Ectodermal cell (in vitro differentiated cells): ENCODE data around the gene IAH1.

Source experiments
- H3K27ac ChIP-seq: 2 replicates; pipeline ENCODE4 v1.7.0; 2013; ENCODE audit warnings: mild to moderate bottlenecking, low read depth, low read length; ENCODE audit not compliant: insufficient read depth, poor library complexity, severe bottlenecking
- H3K27me3 ChIP-seq: 2 replicates; pipeline ENCODE4 v1.7.0; 2013; ENCODE audit warnings: mild to moderate bottlenecking, low read length; ENCODE audit not compliant: insufficient read depth, control insufficient read depth, poor library complexity, severe bottlenecking
- H3K36me3 ChIP-seq: one replicate; pipeline ENCODE4 v1.7.0; 2013; ENCODE audit warnings: low read length; ENCODE audit not compliant: control insufficient read depth, insufficient read depth
- H3K4me1 ChIP-seq: one replicate; pipeline ENCODE4 v1.7.0; 2013; ENCODE audit warnings: low read length; ENCODE audit not compliant: control insufficient read depth, insufficient read depth
- H3K4me3 ChIP-seq: 2 replicates; pipeline ENCODE4 v1.7.0; 2013; ENCODE audit warnings: low read depth, low read length, control low read depth; ENCODE audit not compliant: insufficient read depth
- H3K9me3 ChIP-seq: 2 replicates; pipeline ENCODE4 v1.7.0; 2013; ENCODE audit warnings: mild to moderate bottlenecking, low read length, moderate library complexity; ENCODE audit not compliant: control insufficient read depth
- WGBS, 2 experiments: methylation state at CpG; one replicate each; pipeline ENCODE4 v1.1.7; 2013; ENCODE audit warnings: missing lambda C conversion rate in 2 of 2; 5-methylcytosine and 5-hydroxymethylcytosine counted together

Gene IAH1

DNA sequence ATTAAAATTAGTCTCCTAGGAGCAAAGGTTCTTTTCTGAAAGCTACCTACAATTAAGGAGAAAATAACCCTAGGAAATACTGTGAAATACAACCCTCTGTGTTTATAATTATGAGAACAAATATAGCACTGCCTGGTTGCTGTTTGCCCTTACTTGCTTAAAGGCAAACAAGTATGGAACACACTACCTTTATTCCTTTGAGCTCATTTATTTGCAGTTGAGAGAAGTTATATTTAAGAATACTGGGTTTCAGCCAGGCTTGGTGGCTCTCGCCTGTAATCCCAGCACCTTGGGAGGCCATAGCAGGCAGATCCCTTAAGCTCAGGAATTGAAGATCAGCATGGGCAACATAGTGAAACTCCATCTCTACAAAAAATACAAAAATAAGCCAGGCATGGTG lies 23.1 kb upstream of the IAH1 start:
- no peaks in the 10 kb centered on the region for H3K4me1 ChIP-seq
- H3K27me3 ChIP-seq: no peaks in the 10 kb centered on the region
- H3K27ac ChIP-seq: no peak overlapping the region
- no peak overlapping the region for H3K4me3 ChIP-seq
- 91 to 100% methylated on average over 1 of the region's 1 CpG for WGBS, 2 experiments
- H3K36me3 ChIP-seq: peaks cover 44% of the 10 kb centered on the region
- H3K9me3 ChIP-seq: no peaks in the 10 kb centered on the region

DNA sequence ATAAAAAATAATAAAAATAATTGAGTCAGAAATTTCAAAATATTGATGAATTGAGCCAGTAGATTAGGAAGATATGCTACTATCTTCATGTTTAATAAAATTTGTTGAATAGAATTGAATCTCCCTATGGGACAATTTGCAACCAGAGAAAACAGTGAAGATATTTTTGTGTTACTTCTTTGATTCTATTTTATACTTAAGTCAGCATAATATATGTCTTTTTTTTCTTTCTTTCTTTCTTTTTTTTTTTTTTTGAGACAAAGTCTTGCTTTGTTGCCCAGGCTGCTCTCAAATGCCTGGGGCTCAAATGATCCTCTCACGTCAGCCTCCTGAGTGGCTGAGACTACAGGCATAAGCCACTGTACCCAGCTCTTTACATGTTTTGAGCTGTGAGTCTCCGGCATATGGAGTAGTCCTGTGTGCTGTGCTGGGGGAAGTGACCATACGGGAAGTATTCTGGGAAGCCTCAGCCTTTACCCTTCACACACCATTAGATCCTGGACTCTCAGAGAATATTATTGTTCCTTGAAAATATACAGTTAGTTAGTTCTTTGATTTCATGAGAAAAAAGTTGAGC lies 13.8 kb upstream of the IAH1 start:
- WGBS, 2 experiments: 95 to 97% methylated on average over 3 of the region's 3 CpGs
- Histone ChIP-seq H3K27ac (no peak overlapping the region), H3K4me3 (no peak overlapping the region), H3K9me3 (no peaks in the 10 kb centered on the region), H3K36me3 (peaks cover 9% of the 10 kb centered on the region), H3K27me3 (no peaks in the 10 kb centered on the region), H3K4me1 (no peaks in the 10 kb centered on the region)

DNA sequence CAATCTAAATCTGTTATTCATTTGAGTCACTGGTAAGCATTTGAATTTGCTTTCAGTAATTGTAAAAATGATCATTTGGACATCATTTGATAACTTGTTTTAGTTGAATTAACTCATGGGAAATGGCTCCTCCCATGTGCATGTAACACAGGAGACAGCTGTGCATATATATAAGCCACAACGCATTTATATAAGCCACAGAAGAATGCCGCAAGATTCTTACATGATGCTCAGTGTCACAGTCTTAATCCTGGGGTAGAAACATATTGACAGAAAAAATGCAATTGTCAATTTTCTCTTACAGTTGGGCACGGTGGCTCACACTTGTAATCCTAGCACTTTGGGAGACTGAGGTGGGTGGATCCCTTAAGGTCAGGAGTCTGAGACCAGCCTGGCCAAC lies 13.3 kb upstream of the IAH1 start:
- no peak overlapping the region for H3K4me3 ChIP-seq
- H3K9me3 ChIP-seq: no peaks in the 10 kb centered on the region
- H3K36me3 ChIP-seq: peaks cover 10% of the 10 kb centered on the region
- WGBS, 2 experiments: 92 to 94% methylated on average over 3 of the region's 3 CpGs
- H3K4me1 ChIP-seq: no peaks in the 10 kb centered on the region
- no peak overlapping the region for H3K27ac ChIP-seq
- no peaks in the 10 kb centered on the region for H3K27me3 ChIP-seq

DNA sequence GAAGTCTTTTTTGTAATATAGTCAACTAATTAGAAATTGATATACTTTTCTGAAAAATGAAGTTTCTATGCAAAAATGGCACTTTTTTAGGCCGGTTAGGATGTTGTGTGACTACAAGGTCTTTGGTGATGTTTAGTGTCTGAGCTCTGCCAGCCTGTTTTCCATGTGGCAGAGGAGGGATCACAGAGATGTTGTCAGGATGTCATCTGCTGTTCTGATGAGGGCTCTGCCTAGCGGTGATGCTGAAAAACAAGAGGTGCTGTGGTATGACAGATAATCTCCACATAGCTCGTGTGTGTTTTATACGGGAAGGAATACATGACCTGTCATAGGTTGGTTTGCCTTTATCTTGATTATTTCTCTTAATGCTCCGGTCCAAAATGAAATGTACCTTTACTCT lies 12.0 kb upstream of the IAH1 start:
- Histone ChIP-seq H3K27ac (no peak overlapping the region), H3K27me3 (no peaks in the 10 kb centered on the region), H3K4me3 (no peak overlapping the region), H3K9me3 (no peaks in the 10 kb centered on the region), H3K36me3 (peaks cover 15% of the 10 kb centered on the region), H3K4me1 (no peaks in the 10 kb centered on the region)
- WGBS, 2 experiments: 95 to 98% methylated on average over 4 to 5 of the region's 5 CpGs

DNA sequence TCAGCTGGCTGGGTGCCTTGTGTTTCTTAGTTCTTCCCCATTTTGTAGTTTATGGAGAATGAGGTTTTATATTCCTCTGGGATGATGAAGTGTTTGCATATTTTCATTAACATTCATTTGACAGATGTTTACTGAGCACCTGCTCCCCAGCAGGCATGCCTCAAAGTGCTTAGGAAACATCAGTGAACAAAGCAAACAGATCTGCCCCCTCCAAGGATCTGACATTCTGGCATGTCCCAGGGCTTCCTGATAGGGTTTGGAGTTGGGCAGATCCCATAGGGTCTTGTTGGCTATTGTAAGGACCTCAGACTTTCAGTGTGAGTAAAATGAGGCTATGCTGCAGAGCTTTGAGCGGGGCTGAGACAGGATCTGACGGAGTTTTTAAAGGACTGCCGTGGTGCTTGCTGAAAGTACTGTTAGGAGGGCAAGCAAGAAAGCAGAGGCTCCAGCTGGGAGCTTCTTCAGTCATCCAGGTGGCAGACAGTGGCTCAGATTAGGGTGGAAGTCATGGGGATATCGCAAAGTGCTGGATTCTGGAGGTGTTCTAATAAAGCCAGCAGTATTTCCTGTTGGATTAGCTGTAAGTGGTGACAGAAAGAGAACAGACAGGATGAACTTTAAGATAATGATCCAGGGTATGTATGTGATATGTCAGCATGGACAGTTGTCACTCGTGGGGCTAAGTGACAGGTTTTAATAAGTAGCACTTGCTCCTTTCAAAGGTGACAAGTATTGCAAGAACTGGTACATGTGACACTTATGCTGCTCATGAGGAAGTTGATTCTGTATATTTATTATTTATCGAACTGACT lies 11.3 kb upstream of the IAH1 start:
- Histone ChIP-seq H3K9me3 (no peaks in the 10 kb centered on the region), H3K4me3 (no peak overlapping the region), H3K27ac (no peak overlapping the region), H3K36me3 (peaks cover 15% of the 10 kb centered on the region), H3K4me1 (no peaks in the 10 kb centered on the region), H3K27me3 (no peaks in the 10 kb centered on the region)
- WGBS, 2 experiments: 90 to 92% methylated on average over 6 of the region's 6 CpGs

DNA sequence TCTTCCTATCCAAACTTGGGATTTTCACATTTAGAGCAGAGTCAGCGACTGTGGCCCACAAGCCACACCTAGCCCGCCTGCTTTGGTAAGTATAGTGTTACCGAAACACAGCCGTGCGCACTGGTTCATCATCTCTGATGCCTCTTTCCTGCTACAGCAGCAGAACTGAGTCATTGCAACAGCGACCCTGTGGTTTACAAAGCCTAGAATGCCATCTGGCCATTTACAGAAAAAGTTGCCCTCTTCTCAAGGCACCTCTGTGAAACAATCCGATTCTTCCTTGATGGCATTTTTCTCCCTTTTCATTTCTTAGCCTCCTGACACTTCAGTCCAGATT lies 10.7 kb upstream of the IAH1 start:
- H3K9me3 ChIP-seq: no peaks in the 10 kb centered on the region
- 80 to 83% methylated on average over 7 of the region's 7 CpGs for WGBS, 2 experiments
- no peak overlapping the region for H3K4me3 ChIP-seq
- H3K27me3 ChIP-seq: no peaks in the 10 kb centered on the region
- no peak overlapping the region for H3K27ac ChIP-seq
- H3K4me1 ChIP-seq: no peaks in the 10 kb centered on the region
- H3K36me3 ChIP-seq: peaks cover 16% of the 10 kb centered on the region

DNA sequence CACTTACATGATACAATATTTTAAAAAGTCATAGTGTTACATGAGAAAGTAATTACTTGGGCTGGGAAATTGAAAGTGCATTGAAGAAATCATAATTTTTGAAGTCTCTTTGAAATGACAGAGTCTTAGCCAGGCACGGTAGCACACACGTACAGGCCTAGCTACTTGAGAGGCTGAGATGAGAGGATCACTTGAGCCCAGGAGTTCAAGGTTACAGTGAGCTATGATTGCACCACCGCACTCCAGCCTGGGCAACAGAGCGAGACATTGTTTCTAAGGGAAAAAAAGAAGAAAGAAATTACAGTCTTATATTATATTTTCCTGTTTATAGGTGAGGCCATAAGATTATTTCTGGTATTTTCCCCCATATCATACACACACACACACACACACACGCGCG lies 9.2 kb upstream of the IAH1 start:
- Histone ChIP-seq H3K27ac (no peak overlapping the region), H3K36me3 (peaks cover 20% of the 10 kb centered on the region), H3K27me3 (no peaks in the 10 kb centered on the region), H3K9me3 (no peaks in the 10 kb centered on the region), H3K4me3 (no peak overlapping the region), H3K4me1 (no peaks in the 10 kb centered on the region)
- 83 to 96% methylated on average over 4 of the region's 7 CpGs for WGBS, 2 experiments

DNA sequence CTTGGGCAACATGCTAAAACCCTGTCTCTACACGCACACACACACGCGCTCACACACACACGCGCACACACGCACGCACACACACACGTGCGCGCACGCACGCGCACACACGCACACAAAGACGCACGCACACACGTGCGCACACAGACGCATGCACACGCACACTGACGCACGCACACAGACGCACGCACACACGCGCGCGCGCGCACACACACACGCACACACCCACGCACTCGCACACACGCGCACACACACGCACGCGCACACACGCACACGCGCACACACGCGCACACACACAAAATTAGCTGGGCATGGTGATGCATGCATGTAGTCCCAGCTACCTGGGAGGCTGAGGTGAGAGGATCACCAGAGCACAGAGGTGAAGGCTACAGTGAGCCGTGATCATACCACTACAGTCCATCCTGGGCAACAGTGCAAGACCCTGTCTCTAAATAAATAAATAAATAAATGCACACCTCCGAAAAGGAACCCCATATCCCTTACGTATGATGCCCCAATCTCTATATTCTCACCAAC lies 8.1 kb upstream of the IAH1 start:
- WGBS, 2 experiments: 85 to 87% methylated on average over 42 to 43 of the region's 46 CpGs
- no peaks in the 10 kb centered on the region for H3K9me3 ChIP-seq
- H3K27ac ChIP-seq: no peak overlapping the region
- H3K36me3 ChIP-seq: peaks cover 20% of the 10 kb centered on the region
- no peak overlapping the region for H3K4me3 ChIP-seq
- no peaks in the 10 kb centered on the region for H3K27me3 ChIP-seq
- H3K4me1 ChIP-seq: no peaks in the 10 kb centered on the region

DNA sequence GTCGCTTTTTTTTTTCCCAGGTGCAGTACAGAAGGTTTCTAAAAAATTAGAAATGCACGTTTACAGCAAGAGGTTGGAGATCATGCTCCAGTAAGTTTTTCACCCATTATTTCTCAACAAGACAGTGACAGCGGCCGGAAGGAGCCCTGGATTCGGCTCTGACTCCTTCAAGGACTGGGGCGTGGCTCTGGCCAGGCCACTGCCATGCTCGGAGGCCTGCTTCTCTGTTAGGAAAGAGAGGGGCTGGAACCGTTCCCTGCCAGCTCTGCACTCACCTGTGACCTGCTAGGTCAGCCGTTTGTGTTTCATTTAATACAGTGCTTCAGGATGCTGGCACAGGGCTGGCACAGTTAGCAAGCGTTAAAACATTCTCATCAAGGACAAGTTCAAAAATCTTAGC lies 6.7 kb upstream of the IAH1 start:
- 93 to 95% methylated on average over 10 of the region's 10 CpGs for WGBS, 2 experiments
- Histone ChIP-seq H3K36me3 (peaks cover 25% of the 10 kb centered on the region), H3K9me3 (no peaks in the 10 kb centered on the region), H3K4me1 (no peaks in the 10 kb centered on the region), H3K4me3 (no peak overlapping the region), H3K27me3 (no peaks in the 10 kb centered on the region), H3K27ac (no peak overlapping the region)

DNA sequence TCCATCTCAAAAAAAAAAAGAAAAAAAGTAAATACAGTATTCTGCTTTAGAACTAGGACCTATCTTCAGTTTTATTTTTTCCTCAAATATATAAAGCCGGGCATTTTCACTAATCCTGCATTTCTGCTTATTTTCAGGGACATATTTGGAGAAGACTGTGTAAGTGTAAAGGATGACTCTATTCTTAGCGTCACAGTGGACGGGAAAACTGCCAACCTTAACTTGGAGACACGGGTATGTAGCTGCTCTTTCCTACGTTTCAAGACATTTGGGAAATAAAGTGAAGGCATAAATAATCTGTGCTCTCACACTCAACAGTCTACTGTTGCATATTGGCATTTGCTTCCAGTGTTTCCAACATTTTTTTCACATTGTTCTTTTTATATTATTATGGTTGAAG lies 3.1 kb upstream of the IAH1 start:
- Histone ChIP-seq H3K36me3 (peaks cover 24% of the 10 kb centered on the region), H3K4me3 (no peak overlapping the region), H3K27me3 (peaks cover 12% of the 10 kb centered on the region), H3K9me3 (no peaks in the 10 kb centered on the region), H3K4me1 (no peaks in the 10 kb centered on the region), H3K27ac (no peak overlapping the region)
- 95 to 100% methylated on average over 4 to 5 of the region's 5 CpGs for WGBS, 2 experiments
